Activated CD4-positive, CD25-positive, alpha-beta regulatory T cell (primary cell): ENCODE measurements around the gene MARF1.
A peak's percentile ranks its signal among the peaks of the same experiment; 100 is the strongest.
"Not testable (repeated sequence)": the region's sequence is repeated elsewhere in the genome, so short reads cannot be mapped to it uniquely, and the experiment has no call there.

Source experiments
- DNase-seq, 4 experiments: peaks; one replicate each; lab custom pipeline; 2025; lab: John Stamatoyannopoulos, UW

The MARF1 gene

DNA sequence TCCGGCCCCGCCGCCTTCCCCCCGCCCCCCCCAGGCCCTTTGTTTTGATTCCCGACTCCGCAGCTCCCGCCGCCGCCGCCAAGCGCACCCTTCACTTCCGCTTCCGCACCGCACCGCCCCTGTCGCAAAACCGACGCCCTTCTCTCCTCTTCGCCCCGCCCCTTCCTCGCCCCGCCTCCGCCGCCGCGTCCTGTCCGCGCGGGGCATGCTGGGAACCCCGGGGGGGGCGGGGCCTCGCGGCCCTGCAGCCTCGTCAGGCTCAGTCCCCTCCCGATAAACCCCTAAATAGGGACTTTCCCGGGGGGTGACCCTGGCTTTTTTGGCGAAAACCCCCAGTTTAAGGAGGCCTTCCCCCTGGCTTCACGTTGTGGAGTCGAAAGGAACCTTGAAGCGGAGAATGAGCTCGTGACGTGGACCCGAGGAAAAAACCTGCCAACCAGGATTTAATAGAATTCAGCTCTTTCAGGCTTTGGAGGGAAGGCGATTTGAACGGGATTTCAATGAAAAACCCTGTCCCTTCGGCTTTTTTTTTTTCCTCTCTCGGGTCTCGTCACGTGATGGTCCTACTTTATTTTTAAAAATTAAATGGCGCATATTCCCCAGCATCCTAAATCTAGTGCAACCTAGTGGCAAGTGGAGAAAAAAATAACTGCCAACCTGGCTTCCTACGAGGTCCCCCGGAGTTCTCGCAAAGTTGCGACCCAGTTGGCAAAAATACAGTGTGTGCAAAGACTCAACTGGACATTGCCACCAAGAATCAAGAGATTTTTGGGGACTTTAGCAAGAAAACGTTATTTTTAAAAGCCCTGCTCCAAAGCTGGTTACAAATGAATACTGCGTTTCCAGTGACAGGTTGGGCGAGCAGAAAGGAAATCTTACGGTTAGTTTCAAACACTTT, at the start of gene MARF1:
Gene MARF1 (minus strand): TSS at position 107 of the 898 bp plus-strand sequence. CDS start 3,921 bp downstream, outside the sequence.
- DNase-seq, result peak; percentile 99 to 100 (median 99)

DNA sequence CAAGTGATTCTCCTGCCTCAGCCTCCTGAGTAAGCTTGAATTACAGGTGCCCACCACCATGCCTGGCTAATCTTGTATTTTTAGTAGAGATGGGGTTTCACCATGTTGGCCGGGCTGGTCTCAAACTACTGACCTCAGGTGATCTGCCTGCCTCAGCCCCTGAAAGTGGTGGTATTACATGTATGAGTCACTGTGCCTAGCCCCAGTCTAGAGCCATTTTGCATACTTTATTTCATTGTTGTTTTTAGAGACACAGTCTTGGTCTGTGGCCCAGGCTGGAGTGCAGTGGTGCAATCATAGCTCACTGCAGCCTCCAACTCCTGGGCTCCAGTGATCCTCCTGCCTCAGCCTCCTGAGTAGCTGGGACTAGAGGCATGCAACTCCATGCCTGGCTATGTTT, 49.6 kb upstream of the MARF1 start:
- DNase-seq, result not testable (repeated sequence)

GRCh38 chr16:15691046-15691445, 48.1 kb upstream of the MARF1 start:
- DNase-seq, result no peak

- DNase-seq, result no peak
Observed at GRCh38 chr16:15690296-15690695, 47.3 kb upstream of the MARF1 start.

DNA sequence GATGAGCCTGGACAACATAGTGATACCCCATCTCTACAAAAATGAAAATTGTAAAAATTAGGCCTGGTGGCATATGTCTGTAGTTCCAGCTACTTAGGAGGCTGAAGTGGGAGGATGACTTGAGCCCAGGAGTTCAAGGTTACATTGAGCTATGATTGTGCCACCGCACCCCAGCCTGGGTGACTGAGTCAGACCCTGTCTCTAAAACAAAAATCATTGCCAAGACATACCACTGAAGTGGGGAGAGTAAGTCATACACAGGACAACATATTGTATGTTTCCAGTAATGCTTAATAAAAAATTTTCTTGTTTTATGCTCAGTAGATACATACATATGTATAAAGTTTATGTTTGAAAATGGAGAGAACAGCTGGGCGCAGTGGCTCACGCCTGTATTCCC, 46.3 kb upstream of the MARF1 start:
- DNase-seq, result no peak

- DNase-seq, result no peak
Observed at GRCh38 chr16:15686287-15686686, 43.3 kb upstream of the MARF1 start.

GRCh38 chr16:15682105-15682570, 39.2 kb upstream of the MARF1 start:
- DNase-seq, result peak in 3 of 4 experiments; percentile 9 to 20 (median 14)

GRCh38 chr16:15677447-15677846, 34.5 kb upstream of the MARF1 start:
- no peak for DNase-seq

DNA sequence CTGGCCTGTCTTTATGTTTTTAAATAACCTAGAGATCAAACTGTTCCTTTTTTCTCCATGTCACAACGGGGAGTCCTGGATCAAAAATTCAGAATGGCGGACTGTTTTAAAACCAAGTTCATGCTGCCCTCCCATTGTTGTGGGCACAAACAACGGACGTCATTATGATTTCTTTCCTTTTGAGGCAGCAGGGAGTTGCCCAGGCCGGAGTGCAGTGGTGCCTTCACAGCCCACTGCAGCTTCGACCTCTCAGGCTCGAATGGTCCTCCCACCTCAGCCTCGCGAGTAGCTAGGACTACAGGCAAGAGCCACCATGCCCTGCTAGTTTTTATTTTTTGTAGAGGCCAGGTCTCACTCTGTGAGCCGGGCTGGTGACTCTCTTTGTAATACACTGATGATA, 33.6 kb upstream of the MARF1 start:
- no peak for DNase-seq

DNA sequence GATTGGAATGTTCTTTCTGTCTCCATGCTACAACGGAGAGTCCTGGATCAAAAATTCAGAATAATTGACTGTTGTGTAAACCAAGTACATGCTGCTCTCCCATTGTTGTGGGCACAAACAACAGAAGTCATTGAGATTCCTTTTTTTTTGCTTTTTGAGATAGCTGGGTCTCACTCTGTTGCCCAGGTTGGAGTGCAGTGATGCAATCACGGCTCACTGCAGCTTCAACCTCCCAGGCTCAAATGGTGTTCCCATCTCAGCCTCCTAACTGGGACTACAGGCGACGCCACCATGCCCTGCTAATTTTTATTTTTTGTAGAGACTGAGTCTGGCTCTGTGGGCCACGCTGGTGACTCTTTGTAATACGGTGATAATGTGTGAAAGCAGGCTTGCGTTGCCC, 31.6 kb upstream of the MARF1 start:
- DNase-seq, result no peak

DNA sequence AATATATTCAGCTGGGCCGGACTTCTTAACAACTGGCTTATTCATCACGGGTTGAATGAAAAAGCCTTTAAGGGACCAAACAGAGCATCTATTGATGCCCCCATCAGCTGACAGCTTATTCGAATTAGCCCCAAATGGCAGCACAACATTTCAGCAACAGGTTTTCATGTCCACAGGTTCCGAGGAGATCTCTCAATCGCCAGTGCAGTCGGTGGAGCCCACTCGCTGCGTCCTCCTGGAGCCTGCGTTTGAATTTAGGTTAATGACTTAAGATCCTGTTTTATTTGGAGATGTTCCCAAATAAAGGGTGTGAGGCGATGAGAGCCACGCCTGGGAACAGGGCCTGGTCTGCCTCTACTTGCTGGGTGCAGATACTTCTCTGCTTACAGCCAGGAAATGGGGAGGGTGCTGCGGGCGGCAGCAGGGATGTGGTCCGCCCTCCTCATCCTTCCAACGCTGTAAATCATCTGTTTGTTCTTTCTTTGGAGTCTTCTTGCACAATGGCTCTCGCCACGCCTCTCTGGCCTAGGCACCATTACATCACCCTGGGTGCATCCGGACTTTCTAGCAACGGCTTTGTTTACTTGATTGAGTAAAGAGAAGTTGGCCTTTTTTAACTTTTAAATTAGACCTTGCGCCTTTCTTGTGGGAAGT, 29.7 kb upstream of the MARF1 start:
- DNase-seq, result peak in 2 of 4 experiments; percentile 48 to 54

DNA sequence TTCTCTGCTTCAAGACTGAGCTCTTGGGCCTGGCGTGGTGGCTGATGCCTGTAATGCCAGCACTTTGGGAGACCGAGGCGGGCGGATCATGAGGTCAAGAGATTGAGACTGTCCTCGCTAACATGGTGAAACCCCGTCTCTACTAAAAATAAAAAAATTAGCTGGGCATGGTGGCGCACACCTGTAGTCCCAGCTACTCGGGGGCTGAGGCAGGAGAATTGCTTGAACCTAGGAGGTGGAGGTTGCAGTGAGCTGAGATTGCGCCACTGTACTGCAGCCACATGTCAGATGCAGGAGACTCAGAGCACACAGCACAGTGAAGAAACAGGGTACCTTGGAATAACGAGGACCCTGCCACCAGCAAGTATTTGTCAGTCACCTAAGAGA, 29.2 kb upstream of the MARF1 start:
- DNase-seq, result not testable (repeated sequence)

DNA sequence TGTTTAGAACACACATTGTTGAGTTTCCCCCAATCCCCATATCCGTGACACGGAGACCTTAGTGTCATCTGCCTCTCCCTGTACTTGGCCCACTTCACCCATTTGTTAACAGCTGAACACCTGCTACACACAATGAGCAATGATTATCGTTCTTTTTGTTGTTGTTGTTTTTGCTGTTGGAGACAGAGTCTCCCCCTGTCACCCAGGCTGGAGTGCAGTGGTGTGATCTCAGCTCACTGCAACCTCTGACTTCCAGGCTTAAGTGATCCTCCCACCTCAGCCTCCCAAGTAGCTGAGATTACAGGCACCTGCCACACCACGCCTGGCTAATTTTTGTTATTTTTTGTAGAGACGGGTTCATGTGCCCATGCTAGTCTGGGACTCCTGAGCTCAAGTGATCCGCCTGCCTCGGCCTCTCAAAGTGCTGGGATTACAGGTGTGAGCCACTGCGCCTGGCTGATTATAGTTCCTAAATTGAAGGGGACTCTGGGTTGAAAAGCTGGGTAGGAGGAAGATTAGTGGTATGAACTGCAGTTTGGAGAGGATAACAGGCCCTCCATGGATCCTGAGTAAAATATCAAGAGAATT, 28.7 kb upstream of the MARF1 start:
- no peak for DNase-seq

GRCh38 chr16:15667091-15667742, 24.3 kb upstream of the MARF1 start:
- no peak for DNase-seq

DNA sequence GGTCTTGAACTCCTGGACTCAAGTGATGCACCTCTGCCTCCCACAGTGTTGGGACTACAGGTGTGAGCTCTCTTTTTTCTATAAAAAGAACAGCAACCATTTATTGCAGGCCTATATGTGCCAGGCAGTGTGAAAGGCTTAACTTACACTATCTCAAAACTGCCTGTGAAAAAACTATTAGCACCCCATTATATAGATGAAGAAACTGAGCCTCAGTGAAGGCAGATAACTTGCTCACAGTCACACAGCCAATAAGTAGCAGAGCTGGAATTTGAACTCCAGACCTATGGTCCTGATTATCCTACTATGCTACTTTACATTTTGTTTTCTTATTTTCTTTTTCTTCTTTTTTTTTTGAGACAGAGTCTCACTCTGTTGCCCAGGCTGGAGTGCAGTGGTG, 22.2 kb upstream of the MARF1 start:
- no peak for DNase-seq

DNA sequence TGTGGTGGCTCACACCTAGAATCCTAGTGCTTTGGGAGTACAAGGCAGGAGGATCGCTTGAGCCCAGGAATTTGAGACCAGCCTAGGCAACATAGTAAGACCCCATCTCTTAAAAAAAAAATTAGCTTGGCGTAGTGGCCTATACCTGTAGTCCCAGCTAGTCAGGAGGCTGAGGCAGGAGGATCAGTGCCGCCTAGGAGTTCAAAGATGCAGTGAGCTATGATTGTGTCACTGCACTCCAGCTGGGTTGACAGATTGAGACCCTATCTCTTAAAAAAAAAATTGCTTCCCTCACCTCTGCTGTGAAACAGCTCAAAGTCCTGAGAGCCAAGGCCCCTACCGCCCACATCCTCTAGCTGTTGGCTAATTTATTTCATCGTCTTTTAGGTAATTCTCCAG, 17.2 kb upstream of the MARF1 start:
- DNase-seq, result no peak

GRCh38 chr16:15658556-15658955, 15.6 kb upstream of the MARF1 start:
- DNase-seq, result no peak

DNA sequence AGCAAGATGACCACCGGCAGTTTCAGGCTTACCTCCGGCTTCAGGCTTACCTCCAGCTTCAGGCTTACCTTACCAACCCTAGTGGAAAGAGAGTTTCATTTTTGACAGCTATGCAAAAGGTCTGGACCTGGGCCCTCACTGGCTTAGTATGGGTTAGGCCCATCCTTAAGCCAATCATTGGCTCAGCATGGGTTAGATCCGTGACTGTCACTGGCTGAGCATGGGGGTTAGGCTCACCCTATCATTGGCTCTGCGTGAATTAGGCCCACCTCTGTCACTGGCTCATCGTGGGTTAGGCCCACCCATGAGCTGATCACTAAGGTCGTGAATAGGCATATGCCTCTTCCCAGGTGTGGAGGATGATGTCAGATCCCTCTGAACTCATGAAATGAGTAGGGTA, 15.2 kb upstream of the MARF1 start:
- no peak for DNase-seq

GRCh38 chr16:15655561-15655960, 12.6 kb upstream of the MARF1 start:
- not testable (repeated sequence) for DNase-seq

DNA sequence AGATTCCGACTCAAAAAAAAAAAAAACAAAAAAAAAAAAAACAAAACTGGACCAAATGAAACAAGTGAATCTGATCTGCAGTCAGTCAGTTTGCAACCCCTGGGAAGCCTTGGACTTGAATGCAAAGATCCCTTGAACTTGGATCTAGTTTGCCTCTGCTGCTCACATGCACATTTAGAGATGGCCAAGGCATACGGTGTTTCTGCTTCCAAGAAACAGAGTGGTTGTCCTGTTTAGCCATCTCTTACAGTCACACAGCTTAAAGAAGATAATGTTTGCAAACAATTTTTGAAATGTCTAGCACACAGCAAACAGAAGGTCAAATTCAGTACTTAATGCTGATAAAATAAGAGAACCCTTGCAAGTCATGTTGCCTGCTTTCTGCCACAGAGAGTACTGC, 11.6 kb upstream of the MARF1 start:
- DNase-seq, result no peak

- no peak for DNase-seq
Observed at GRCh38 chr16:15653227-15653626, 10.3 kb upstream of the MARF1 start.

DNA sequence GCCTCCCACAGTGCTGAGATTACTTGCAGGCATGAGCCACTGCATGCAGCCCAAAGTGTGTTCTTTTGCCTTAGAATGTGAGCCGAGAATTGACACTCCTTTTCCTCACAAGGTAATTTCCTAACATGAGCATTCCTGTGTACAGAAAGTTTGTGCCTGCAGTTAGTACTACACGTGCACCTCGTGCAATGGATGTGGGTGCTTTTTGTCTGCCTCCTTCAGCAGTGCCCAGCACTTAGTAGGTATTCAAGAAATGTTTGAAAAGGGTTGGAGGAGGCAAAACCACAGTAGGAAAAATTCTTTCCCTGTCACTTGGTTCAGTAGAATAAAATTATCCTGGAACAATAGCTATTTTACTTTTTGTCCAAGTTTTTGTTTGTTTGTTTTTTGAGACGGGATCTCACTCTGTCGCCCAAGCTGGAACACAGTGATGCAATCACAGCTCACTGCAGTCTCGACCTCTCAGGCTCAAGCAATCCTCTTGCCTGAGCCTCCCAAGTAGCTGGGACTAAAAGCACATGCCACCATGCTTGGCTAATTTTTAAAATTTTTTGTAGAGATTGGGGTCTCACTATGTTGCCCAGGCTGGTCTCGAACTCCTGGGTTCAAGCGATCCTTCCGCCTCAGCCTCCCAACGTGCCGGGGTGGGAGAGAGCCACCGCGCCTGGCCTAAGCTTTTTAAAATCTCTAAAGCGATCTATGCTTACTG, 9.5 kb upstream of the MARF1 start:
- no peak for DNase-seq
